HG03442 (cell line): ENCODE results near the gene APMAP.
"Not testable (repeated sequence)": the region's sequence is repeated elsewhere in the genome, so short reads cannot be mapped to it uniquely, and the experiment has no call there.

Experiments used
- ATAC-seq: cut with Tn5 transposase; IDR thresholded peaks from one replicate; pipeline ENCODE4 v1.9.1; 2021; ENCODE audit warnings: mild to moderate bottlenecking, moderate library complexity; ENCODE audit not compliant: unreplicated experiment

Gene APMAP

DNA sequence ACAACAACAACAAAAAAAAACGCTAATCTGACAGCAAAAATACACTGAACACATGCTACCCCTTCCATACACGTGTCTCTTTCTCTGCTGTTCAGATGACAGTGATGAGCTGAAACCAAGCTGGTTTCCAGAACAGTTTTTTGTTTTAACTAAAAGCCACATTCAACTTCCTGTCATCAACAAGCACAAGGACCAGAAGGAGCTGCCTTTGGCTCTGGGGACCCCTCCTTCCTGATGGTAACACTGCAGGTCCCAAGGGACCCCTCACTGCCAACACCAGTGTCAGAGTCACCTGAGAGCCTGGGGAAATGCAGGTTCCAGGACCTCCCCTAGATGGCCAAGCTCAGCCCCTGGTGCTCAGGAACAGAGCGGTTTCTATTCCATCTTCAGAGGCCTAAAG, 37.5 kb downstream of the APMAP start:
- ATAC-seq: peak; percentile 68

DNA sequence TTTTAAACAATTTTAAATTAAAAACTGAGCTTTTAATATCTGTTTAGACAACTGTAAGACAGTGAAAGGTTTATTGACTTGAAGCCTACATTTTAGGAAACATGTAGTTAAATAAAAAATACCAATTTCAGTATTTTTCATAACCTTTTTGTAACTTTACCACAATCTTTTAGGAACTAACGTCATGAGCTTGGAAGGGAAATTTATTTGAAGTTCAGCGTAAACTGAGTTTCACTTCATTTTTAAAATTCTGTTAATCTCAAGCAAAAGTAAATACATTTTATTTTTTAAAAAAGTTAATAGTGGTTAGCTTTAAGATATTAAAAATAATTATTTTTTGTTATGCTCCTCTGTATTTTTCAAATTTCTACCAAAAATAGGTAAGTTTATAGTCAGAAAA, 38.0 kb downstream of the APMAP start:
- no peak for ATAC-seq

DNA sequence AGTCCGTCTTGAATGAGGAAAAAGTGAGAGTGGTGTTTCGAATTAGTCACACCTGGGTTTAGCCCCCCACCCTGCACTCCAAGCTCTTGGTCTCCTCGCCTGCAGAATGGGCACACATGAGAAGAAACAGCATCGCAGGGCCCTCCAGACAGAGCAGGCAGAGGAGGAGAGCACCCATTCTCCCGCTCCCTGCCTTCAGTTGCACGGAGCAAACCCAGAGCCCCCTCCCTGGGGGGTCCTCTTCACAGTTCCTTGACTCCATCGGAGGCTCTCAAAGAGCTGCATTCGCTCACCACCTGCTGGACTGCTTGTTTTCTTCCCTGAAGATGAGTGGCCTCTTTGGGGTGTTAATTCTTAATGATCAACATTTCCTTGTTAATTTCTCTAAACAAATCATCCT, 38.4 kb downstream of the APMAP start:
- no peak for ATAC-seq

DNA sequence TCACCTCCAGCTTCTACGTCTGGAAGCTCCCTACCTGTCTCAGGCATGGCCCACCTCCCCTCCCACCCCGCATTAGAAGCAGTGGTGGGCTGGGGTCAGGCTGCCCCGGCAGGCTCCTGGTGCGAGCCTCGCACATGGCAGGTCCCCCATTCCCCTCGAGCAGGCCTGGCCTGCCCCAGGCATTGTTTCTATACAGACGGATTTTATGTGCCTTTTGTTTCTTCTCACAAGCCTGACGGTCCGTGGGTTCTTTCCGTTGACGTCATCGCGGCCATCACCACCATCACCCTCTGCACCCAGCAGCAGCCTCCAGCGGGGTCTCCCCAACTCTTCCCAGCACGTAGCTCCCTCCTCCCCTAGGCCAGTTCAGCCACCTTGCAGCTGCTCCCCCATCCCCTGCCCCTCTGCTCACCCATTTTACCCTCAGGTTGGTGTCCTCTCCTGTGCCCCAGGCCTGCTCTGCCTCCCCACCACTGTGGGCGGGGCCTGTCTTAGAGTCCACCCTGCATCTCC, 38.9 kb downstream of the APMAP start:
- ATAC-seq: no peak

DNA sequence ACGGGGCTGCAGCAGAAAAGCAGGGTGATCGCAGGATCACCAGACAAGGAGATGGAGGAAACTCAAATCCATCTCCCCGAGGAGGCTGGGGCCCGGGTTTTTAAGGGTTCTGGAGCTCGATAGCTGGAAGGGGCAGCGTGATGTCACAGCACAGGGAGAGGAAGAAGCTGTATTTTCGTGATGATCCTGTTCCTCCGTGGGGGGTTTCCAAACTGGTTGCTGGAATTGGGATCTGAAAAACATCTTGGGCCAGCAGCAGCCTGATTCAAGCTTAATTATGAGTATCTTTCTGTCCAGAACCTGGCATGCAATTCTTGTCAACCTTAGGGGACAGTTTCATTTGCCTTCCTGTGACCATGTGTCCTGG, 39.4 kb downstream of the APMAP start:
- ATAC-seq: no peak

DNA sequence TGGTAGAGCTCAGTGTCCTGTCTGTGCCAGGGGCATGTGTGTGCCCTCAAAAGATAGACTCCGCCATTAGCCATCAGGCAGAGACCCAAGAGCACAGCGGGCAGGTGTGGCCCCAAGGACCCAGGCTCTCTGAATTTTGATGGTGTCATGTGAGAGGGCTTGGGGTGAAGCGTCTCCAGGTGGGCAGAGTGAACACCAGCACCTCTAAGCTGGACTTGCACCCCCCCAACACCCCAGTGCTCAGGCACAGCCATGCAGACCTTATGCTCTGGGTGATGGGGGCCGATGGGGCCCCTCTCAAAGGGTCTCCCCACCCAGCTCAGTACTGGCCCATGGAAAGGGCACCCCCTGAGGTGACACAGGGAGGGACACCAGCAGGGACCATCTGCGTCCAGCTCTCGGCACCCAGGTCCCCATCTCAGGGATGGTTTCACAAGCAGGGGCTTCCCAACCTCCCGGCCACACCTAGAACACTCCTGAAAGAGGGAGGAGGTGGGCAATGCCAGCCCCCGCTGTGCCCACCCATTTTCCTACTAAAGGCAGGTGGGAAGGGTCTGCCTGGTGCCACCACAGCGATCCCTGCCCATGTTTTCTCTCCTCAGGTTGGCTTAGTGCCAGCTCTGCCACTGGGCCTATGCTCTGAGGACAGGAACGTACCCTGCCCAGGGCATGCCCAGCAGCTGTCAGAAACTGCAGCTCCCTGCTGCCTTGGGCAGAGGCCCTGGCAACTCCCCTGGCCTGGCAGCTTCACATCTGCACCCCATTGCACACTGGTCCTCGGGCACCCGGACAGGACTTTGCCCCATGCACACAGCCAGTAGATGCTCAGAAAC, 40.0 kb downstream of the APMAP start:
- no peak for ATAC-seq

DNA sequence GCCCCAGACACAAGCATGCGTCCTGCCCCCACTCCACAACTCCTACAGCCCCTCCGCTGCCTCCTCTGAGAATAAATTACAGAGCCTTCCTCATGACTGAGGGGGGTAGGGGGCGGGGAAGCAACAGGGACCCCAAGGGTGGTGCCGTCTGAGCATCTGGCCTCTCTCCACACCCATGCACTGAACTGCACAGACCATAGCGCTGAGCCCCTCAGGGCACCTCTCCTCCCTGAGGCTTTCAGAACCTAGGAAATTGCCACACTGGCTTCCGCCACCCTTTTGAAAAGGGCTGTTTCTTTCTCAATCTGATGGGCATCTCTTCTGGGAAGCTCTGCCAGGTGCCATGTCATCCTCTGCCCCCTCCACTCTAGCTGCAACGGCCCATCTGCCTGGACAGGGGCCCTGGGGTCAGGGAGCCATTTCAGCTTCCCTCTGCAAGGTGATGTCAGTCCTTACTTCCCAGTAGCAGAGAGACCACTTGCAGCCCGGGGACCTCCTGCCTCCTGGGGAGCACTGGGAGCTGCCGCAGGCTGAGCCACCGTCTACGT, 40.9 kb downstream of the APMAP start:
- ATAC-seq: no peak

DNA sequence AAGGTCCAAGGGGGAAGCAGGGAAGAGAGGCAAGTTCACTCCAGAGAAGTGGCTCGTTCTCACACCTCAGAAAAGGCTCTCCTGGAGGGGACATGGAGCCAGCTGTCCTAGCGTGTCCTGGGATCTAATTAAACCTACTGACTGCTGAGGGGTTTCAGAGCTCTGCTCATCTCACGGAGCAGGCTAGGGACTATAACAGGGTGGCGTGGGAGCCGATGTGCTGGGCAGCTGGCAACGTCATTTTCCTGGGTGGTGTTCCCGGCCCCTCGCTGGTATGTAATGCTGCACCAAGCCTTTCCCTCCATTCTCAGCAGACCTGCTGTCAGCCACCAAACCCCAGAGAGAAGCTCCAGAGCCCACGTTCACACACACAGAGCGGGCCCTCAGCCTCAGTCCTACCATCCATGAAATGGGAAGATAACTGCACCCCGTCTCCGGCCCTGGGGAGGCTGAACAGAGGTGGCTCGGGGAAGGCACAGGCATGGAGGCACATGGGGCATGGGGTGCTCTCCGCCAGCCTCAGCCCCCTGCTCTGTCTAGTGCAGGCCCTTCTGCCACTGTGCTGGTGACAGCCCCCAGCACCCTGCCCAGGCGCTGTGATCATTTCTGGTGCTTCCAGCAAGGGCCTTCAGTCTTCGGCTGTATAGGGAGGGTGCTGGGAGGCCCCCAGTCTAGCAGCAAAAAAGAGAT, 41.6 kb downstream of the APMAP start:
- no peak for ATAC-seq

DNA sequence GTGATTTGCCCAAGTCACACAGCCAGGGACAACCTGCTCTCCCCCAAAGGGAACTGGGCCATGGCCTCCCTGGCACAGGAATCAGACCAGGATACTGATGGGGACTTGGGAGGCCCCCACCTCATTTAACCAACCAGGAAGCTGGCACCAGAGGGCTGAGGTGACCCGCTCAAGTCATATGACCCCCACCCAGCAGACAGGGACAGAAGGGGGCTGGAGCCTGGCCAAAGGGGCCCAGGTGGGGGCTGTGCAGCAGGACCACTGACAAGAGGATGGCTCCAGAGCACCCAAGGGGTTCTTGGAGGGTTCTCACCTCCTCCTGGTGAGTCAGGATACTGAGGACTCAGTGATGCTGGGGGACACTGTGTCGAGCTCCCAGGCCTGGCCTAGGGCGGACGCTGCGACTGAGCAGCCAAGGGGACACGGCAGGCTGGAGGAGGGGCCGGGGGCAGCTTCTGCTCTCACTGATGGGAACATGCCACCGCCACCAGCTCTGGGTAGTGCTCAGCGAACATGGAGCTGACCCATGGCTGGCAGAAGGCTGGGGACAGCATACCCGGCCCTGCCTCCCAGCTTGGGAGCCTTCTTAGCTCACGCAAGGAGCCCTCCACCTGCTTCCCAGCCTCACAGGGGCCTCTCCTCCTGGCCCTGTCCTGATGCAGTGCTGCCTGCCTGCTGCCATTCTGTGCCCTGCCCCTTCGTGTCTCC, 42.3 kb downstream of the APMAP start:
- ATAC-seq: no peak

DNA sequence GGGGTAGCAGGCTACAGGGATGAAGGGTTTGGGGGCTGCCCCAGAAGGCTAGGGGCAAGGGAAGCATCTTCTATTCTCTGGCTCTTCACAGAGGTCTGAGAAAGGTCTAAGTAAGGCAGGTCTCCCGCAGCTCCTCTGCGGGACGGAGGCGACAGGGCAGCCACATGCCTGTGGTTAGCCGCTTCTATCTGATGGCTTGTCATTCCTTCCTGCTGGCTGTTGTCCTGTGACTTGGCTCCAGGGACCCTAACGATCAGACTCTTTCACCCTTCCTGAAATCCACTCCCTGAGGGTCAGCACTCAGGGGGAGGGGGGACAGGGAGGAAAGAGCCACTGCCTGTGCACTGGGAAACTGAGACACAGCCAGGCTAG, 42.8 kb downstream of the APMAP start:
- no peak for ATAC-seq

DNA sequence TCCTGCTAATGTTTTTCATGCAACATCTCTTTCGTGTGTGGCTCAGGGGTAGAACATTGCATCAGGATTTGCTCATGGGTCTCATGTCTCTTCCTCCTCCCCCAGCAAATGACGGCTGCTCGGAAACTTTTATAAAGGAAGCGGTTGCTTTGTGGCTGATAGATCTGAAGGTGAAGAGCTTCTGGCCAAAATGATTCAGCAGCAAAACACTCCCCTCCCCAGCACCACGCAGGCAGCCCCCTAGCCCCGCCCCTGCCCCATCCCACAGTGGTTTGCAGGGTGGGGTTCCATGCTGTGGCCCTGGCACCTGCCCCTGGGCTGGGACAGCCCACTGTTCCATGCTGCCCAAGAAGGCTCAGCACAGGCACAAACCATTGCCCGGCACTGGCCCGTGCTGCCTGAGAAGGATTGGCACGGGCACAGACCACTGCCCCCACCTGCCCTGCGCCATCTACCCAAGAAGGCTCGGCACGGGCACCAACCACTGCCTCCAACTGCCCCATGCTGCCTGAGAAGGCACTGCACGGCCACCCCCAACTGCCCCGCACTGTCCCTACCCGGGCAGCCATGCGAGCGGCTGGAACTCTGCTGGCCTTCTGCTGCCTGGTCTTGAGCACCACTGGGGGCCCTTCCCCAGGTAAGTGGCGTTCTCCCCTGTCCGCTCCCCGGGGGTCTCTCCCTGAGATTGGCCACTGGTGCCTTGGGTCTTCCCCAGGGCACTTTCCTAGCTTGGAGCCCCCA, 43.4 kb downstream of the APMAP start, which contains the start of gene CST7:
CST7 (plus strand) TSS at position 331 of the 741 bp plus-strand sequence; CDS start at position 568, 237 bp downstream.
- ATAC-seq: peak; percentile 72

DNA sequence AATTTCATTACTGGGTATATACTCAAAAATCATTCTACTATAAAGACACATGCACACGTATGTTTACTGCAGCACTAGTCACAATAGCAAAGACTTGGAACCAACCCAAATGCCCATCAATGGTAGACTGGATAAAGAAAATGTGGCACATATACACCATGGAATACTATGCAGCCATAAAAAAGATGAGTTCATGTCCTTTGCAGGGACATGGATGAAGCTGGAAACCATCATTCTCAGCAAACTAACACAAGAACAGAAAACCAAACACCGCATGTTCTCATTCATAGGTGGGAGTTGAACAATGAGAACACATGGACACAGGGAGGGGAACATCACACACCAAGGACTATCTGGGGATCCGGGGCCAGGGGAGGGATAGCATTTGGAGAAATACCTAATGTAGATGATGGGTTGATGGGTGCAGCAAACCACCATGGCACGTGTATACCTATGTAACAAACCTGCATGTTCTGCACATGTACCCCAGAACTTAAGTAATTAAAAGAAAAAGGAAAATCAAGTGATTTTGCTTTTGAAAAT, 44.1 kb downstream of the APMAP start:
- not testable (repeated sequence) for ATAC-seq

DNA sequence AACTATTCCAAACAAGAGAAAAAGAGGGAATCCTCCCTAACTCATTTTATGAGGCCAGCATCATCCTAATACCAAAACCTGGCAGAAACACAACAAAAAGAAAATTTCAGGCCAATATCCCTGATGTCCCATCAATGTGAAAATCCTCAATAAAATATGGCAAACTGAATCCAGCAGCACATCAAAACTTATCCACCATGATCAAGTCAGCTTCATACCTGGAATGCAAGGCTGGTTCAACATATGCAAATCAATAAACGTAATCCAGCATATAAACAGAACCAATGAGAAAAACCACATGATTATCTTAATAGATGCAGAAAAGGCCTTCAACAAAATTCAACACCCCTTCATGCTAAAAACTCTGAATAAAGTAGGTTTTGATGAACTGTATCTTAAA, 46.2 kb downstream of the APMAP start:
- not testable (repeated sequence) for ATAC-seq

DNA sequence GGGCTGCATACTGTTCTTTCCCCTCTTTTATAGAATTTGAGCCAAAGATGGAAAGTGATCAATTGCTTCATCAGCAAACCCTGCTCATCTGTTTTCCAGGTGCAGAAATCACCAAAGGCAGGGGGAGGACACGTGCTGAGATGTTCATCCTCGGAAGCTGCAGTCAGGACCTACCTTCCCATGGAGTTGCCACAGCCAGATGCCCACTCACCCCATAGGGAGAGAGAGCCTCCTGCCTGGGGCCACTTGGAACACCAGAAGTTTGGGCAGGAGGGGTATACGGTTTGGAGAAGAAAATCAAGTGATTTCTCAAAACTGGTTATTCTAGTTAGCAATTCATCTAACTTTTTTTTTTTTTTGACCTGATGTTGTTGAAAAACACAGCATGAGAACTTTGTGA, 48.8 kb downstream of the APMAP start:
- no peak for ATAC-seq

DNA sequence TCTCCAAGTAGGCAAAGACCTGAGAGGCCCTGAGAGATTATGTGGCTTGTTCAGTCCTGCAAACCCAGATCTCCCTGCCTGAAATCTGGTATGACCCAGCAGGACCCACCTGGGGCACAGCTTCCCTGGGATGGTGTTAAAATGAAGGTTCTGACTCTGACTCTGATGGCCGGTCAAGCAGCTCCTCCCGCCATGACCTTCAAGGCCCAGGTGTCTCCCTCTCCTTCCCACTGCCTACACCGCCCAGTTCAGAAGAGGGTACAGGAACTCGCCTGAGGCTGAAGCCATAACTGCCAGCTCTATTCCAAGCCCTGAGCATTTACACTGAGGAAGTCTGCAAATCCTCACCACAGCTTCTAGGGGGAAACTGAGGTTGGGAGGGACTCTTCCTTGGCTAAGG, 49.4 kb downstream of the APMAP start:
- no peak for ATAC-seq

DNA sequence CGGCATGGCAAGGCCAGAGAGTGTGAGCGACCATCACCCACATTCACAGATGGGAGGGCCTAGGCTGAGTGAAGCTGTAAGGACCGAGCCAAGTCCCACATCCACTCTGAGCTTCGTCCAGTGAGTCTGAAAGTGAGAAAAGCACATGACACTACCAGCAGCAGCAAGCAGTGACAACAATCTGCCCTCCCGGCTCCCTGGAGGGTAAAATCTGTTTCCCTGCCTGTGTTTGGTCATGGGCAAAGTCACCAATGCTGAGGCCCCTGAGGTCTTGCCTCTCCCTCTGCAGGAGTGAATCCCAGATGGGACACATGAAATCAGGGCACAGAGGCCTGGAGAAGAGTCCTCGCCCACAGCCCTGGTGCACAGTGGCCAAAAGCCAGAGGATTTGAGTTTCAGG, 49.9 kb downstream of the APMAP start:
- ATAC-seq: no peak

DNA sequence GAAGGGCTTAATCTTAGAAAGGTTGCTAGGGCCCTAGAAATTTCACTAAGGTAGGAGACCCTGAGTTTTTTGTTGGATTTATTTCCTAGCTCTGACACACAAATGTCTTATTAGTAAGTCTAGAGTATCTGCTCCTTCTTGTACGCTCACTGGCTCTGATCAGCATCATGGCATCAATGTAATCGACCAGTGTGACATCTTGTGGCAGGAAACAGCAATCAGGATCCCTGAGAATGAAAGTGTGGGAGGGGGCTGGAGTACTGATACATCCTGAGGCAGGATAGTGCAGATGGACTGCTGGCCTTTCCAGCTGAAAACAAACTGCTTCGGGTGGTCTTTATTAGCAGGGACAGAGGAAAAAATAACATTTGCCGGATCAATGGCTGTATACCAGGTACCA, 53.5 kb downstream of the APMAP start:
- no peak for ATAC-seq

DNA sequence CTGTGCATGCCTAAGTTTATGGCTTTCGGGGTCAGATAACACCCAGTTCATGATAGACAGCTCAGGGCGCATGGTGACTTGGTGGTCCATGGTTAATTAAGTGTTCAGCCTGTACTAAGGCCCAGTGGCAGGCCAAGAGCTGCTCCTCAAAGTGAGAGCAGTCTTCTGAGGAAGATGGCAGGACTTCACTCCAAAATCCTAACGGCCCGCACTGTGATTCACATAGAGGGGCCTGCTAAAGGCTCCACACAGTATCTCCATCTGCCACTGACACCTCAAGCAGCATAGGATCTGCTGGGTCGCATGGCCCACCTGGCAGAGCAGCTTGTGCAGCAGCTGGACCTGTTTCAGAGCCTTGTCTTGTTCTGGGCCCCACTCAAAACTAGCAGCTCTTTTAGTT, 54.1 kb downstream of the APMAP start:
- ATAC-seq: no peak

DNA sequence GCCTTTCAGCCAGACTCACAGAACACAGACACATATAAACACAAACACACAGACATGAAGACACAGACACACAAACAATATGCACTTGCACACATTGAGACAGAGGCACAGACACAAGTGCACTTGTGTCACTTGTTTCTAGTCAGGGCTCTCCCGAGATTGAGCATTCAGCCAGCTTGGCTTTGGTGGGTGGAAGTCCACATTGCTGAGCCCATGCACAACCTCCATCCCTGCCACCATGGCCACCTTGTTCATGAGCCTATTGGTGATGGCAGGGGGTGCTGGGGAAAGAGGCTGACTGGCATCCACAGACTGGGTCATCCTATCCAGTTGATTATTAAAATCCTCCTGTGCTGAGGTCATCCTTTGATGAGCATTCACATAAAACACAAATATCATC, 55.0 kb downstream of the APMAP start:
- no peak for ATAC-seq
